GM10248 (cell line): ENCODE measurements around the gene SAMHD1.
"Not testable (repeated sequence)": the region's sequence is repeated elsewhere in the genome, so short reads cannot be mapped to it uniquely, and the experiment has no call there.

ENCODE experiments used
- CTCF ChIA-PET: fragments of 300-600 bp; sonication (Branson Sonifier 250); formaldehyde crosslinking; extraction: SDS; loops from one replicate; lab custom pipeline; 2021; ENCODE audit warnings: antibody characterized with exemption; lab: Yijun Ruan, JAX
- POLR2A ChIA-PET: fragments of 350-650 bp; sonication (Branson Sonifier 250); formaldehyde crosslinking; extraction: SDS; loops from one replicate; lab custom pipeline; 2020; ENCODE audit warnings: antibody characterized with exemption; lab: Yijun Ruan, JAX
- DNase-seq: peaks from one replicate; pipeline ENCODE4 v3.0.0; 2012; ENCODE audit errors: extremely low spot score
- CTCF ChIP-seq: IDR thresholded peaks from 2 replicates; pipeline ENCODE4 v1.5.1; 2012; ENCODE audit warnings: mild to moderate bottlenecking, low read depth; ENCODE audit errors: extremely low read depth, missing control alignments, control extremely low read depth

The SAMHD1 gene

GRCh38 chr20:36847009-36847709 lies 104.3 kb downstream of the SAMHD1 start:
- DNase-seq = no peak
- TF ChIP-seq CTCF = no peak
- CTCF ChIA-PET = interaction anchor here (1.1 to 7.3 kb wide), 7 partner anchors 10 to 242 kb away, joined by 3 to 61 read pairs (median 5); partner anchors contain the start of gene RAB5IF
- POLR2A ChIA-PET = no interaction called here

GRCh38 chr20:36845288-36845971 lies 106.1 kb downstream of the SAMHD1 start:
- POLR2A ChIA-PET = interaction anchor here (0.7 to 1.2 kb wide), 3 partner anchors 8 to 801 kb away, joined by 3 to 5 read pairs (median 4); no protein-coding TSS in a partner anchor
- CTCF ChIA-PET = interaction anchor here (1.2 to 7.3 kb wide), 5 partner anchors 9 to 252 kb away, joined by 3 to 61 read pairs (median 5); a partner anchor contains a TSS
- DNase-seq = no peak
- no peak for TF ChIP-seq CTCF

GRCh38 chr20:36841030-36841429 lies 110.5 kb downstream of the SAMHD1 start:
- CTCF ChIA-PET = interaction anchor here (0.9 to 2.5 kb wide), 6 partner anchors 11 to 228 kb away, joined by 3 to 6 read pairs (median 3); no protein-coding TSS in a partner anchor
- POLR2A ChIA-PET, DNase-seq: not testable (repeated sequence)
